Measurements from ENCODE around the gene FA2H. TPM values are rescaled to one million over a fixed set of nuclear protein-coding genes. Genes with fewer than 3 reads are reported as not detected.

The FA2H gene
- total and polyA plus RNA-seq, 2 experiments from 2014 or later, result 5.7 to 6.3 TPM

DNA sequence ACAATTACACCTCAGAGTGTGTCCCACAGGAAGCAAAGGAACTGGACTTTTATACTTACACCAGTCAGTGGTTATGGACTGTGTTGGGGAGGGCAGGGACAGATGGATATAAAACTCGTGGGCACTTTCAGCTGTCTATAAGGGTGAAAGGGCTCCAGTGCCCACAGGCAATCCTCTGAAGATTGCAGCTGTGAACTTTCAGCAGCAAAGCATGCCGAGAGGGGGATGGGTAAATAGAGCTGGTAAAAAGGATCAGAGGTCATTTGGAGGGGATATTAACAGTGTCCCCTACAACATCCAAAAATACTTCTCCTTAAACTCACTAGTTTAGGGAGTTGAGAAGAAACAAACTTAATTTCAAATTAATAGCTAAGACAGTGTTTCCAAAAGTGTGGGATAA, 94.6 kb downstream of the FA2H start (continued):
- TF ChIP-seq ZNF462 (CRISPR knock-in tag; IDR thresholded peaks at IDR 0.05), result no peak
- TF ChIP-seq CREB1 (CRISPR knock-in tag; IDR thresholded peaks at IDR 0.05; ENCODE audit: low read depth), result no peak

DNA sequence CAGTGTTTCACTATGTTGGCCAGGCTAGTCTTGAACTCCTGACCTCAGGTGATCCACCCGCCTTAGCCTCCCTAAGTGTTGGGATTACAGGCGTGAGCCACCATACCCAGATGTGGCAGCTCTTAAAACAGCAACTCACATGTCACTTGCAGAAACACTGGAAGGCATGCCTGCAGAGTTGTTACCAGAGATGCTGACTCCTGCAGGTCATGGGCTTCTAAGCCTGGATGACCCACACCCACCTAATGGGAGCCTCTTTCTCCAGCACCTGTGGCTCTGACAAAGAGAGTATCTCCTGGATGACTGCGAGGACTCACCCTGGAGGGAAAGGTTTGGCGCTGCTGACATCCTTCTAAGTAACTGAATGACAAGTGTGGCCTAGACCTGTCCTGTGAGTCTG, 96.8 kb downstream of the FA2H start:
- Mint-ChIP-seq H3K9me3 (no peaks in the 10 kb centered on the region), H3K27me3 (ENCODE audit: insufficient read depth, low read depth, poor library complexity) (no peaks in the 10 kb centered on the region), H3K4me1 (peaks cover 6% of the 10 kb centered on the region), H3K4me3 (no peak overlapping the region), H3K36me3 (ENCODE audit: low read depth) (no peaks in the 10 kb centered on the region), H3K27ac (no peak overlapping the region)
- H3K79me2 ChIP-seq (replicated peaks; ENCODE audit: insufficient read depth), result no peaks in the 10 kb centered on the region
- H3K4me3 ChIP-seq, result no peak overlapping the region
- H3K4me2 ChIP-seq, result no peak overlapping the region
- no peaks in the 10 kb centered on the region for H3F3A ChIP-seq (replicated peaks; ENCODE audit: low read depth)
- ATAC-seq (no peak), DNase-seq (ENCODE audit: low spot score) (no peak)
- H3K27ac ChIP-seq (ENCODE audit: low read depth), result no peak overlapping the region
- H3K36me3 ChIP-seq (ENCODE audit: insufficient read depth), result no peaks in the 10 kb centered on the region; the same call in 1 of the 2 replicates
- no peaks in the 10 kb centered on the region; the same call in 1 of the 2 replicates for H4K20me1 ChIP-seq (replicated peaks; ENCODE audit: insufficient read depth)
- H2AFZ ChIP-seq, result no peak overlapping the region
- H3K9me2 ChIP-seq (ENCODE audit: insufficient read depth), result no peaks in the 10 kb centered on the region
- H3K27me3 ChIP-seq (ENCODE audit: insufficient read depth), result no peaks in the 10 kb centered on the region
- no peaks in the 10 kb centered on the region for H3K4me1 ChIP-seq (ENCODE audit: insufficient read depth)
- TF ChIP-seq REST (IDR thresholded peaks at IDR 0.05; ENCODE audit: unreplicated experiment) (no peak), EZH2phosphoT487 (IDR thresholded peaks at IDR 0.05; ENCODE audit: unreplicated experiment) (no peak), STAT1 (IDR thresholded peaks at IDR 0.05; ENCODE audit: unreplicated experiment) (no peak), CREB1 (CRISPR knock-in tag; IDR thresholded peaks at IDR 0.05; ENCODE audit: low read depth) (no peak), ZNF462 (CRISPR knock-in tag; IDR thresholded peaks at IDR 0.05) (no peak), POLR2AphosphoS5 (IDR thresholded peaks at IDR 0.05; ENCODE audit: low read depth) (no peak)

All from GM23338 (cell line).